IMR-90 (cell line): Measurements from ENCODE around the gene BST1. TPM values are rescaled to one million over a fixed set of nuclear protein-coding genes. Genes with fewer than 3 reads are reported as not detected.

Experiments used
- ATAC-seq: fragments of 200-7000 bp; cut with Tn5 transposase; 2 replicates; pipeline ENCODE4 v1.9.1; 2020; ENCODE audit warnings: low read depth, mild to moderate bottlenecking, moderate library complexity
- BruUV-seq: library from RNA; stranded (reverse); fragments of 400-500 nt; replicated peaks from 2 replicates; lab custom pipeline; 2021; lab: Mats Ljungman, UMichigan
- CTCF ChIA-PET: fragments of 300-600 bp; formaldehyde crosslinking; extraction: SDS; loops from one replicate; lab custom pipeline; 2021; ENCODE audit warnings: antibody characterized with exemption; lab: Yijun Ruan, JAX
- POLR2A ChIA-PET: fragments of 300-600 bp; sonication (Branson Sonifier 250); formaldehyde crosslinking; loops from one replicate; lab custom pipeline; 2022; ENCODE audit warnings: antibody characterized with exemption; ENCODE audit not compliant: unreplicated experiment; lab: Charles Lee
- DNase-seq: peaks from one replicate; pipeline ENCODE4 v3.0.0; 2013
- H2AFZ ChIP-seq: replicated peaks from 2 replicates; pipeline ENCODE3; 2013; ENCODE audit warnings: low read length, mild to moderate bottlenecking; ENCODE audit not compliant: poor library complexity
- H2AK5ac ChIP-seq: 2 replicates; pipeline ENCODE4 v1.6.1; 2013; ENCODE audit warnings: low read depth, low read length, inconsistent platforms
- H2AK9ac ChIP-seq: replicated peaks from 2 replicates; pipeline ENCODE3; 2013; ENCODE audit warnings: mild to moderate bottlenecking, low read depth, low read length, moderate library complexity; ENCODE audit not compliant: poor library complexity
- H2BK120ac ChIP-seq: 2 replicates; pipeline ENCODE4 v1.6.1; 2013; ENCODE audit warnings: low read depth, low read length, inconsistent platforms
- H2BK15ac ChIP-seq: 3 replicates; pipeline ENCODE4 v1.6.1; 2013; ENCODE audit warnings: low read depth, low read length, inconsistent platforms
- H2BK20ac ChIP-seq: 2 replicates; pipeline ENCODE4 v1.6.1; 2013; ENCODE audit warnings: low read depth, mild to moderate bottlenecking, inconsistent platforms, low read length, moderate library complexity
- H2BK5ac ChIP-seq: 2 replicates; pipeline ENCODE4 v1.6.1; 2013; ENCODE audit warnings: mild to moderate bottlenecking, low read depth, low read length, inconsistent platforms; ENCODE audit not compliant: poor library complexity, severe bottlenecking
- H3K14ac ChIP-seq: replicated peaks from 2 replicates; pipeline ENCODE4 v1.6.1; 2013; ENCODE audit warnings: low read depth, low read length, inconsistent platforms
- H3K18ac ChIP-seq: 2 replicates; pipeline ENCODE4 v1.6.1; 2013; ENCODE audit warnings: low read depth, low read length, control low read depth
- H3K23ac ChIP-seq: 2 replicates; pipeline ENCODE4 v1.6.1; 2013; ENCODE audit warnings: low read depth, low read length, inconsistent platforms
- H3K27ac ChIP-seq: 2 replicates; pipeline ENCODE4 v1.5.1; 2013; ENCODE audit warnings: mild to moderate bottlenecking, control low read depth, low read length; ENCODE audit not compliant: insufficient read depth
- H3K27me3 ChIP-seq: 2 replicates; pipeline ENCODE4 v1.6.1; 2013; ENCODE audit warnings: low read length; ENCODE audit not compliant: control insufficient read depth, insufficient read depth
- H3K36me3 ChIP-seq: 2 replicates; pipeline ENCODE4 v1.6.1; 2013; ENCODE audit warnings: low read length, mixed read lengths; ENCODE audit not compliant: control insufficient read depth, insufficient read depth
- H3K4ac ChIP-seq: 2 replicates; pipeline ENCODE4 v1.6.1; 2013; ENCODE audit warnings: low read depth, low read length, inconsistent platforms
- H3K4me1 ChIP-seq: 2 replicates; pipeline ENCODE4 v1.6.1; 2013; ENCODE audit warnings: low read length, mixed read lengths; ENCODE audit not compliant: control insufficient read depth, insufficient read depth
- H3K4me2 ChIP-seq: 2 replicates; pipeline ENCODE4 v1.6.1; 2013; ENCODE audit warnings: low read depth, mild to moderate bottlenecking, control low read depth, low read length, moderate library complexity
- H3K4me3 ChIP-seq: 2 replicates; pipeline ENCODE4 v1.5.1; 2013; ENCODE audit warnings: low read depth, mild to moderate bottlenecking, control low read depth, low read length, moderate library complexity; ENCODE audit not compliant: insufficient read depth
- H3K56ac ChIP-seq: 2 replicates; pipeline ENCODE4 v1.6.1; 2013; ENCODE audit warnings: low read length, inconsistent platforms; ENCODE audit not compliant: insufficient read depth; ENCODE audit errors: extremely low read depth
- H3K79me1 ChIP-seq, 2 experiments: 2 replicates each; pipeline ENCODE4 v1.6.1; 2013; ENCODE audit warnings: low read length in 2 of 2, inconsistent platforms in 1 of 2, low read depth in 1 of 2
- H3K9ac ChIP-seq: 2 replicates; pipeline ENCODE4 v1.6.1; 2013; ENCODE audit warnings: low read depth, low read length, control low read depth
- H3K9me1 ChIP-seq: 2 replicates; pipeline ENCODE4 v1.6.1; 2013; ENCODE audit warnings: low read length, inconsistent platforms; ENCODE audit not compliant: insufficient read depth
- H3K9me3 ChIP-seq: 2 replicates; pipeline ENCODE4 v1.6.1; 2013; ENCODE audit warnings: low read length; ENCODE audit not compliant: control insufficient read depth, insufficient read depth
- H4K20me1 ChIP-seq: 2 replicates; pipeline ENCODE4 v1.6.1; 2013; ENCODE audit warnings: low read length, inconsistent platforms; ENCODE audit not compliant: insufficient read depth
- H4K5ac ChIP-seq: 2 replicates; pipeline ENCODE4 v1.6.1; 2013; ENCODE audit warnings: mild to moderate bottlenecking, low read depth, low read length, control low read depth
- H4K8ac ChIP-seq, 2 experiments: 2 replicates each; pipeline ENCODE4 v1.6.1; 2013; ENCODE audit warnings: low read depth in 2 of 2, low read length in 2 of 2, control low read depth in 1 of 2, inconsistent platforms in 1 of 2
- H4K91ac ChIP-seq: 2 replicates; pipeline ENCODE4 v1.6.1; 2013; ENCODE audit warnings: low read depth, low read length, inconsistent platforms; ENCODE audit not compliant: insufficient read depth
- MAZ ChIP-seq: IDR thresholded peaks from 2 replicates; pipeline ENCODE4 v1.6.1; 2012; ENCODE audit warnings: low read depth, mild to moderate bottlenecking, low read length, improper control_type of control experiment, moderate library complexity, borderline replicate concordance
- WGBS, 2 experiments: methylation state at CpG; one replicate each; pipeline versions ENCODE4 v1.1.5 to v1.1.7; 2013; ENCODE audit warnings: missing lambda C conversion rate in 2 of 2; ENCODE audit not compliant: insufficient read length in 1 of 2; ENCODE audit errors: extremely low coverage in 2 of 2; 5-methylcytosine and 5-hydroxymethylcytosine counted together
- dilution Hi-C: fragments of 300-500 bp; cut with HindIII; formaldehyde crosslinking; loops from one replicate; pipeline ENCODE4 v1.14.3; 2018; ENCODE audit warnings: low sequenced_read_pairs; ENCODE audit not compliant: unreplicated experiment
- in situ Hi-C: fragments of 300-500 bp; cut with MboI; formaldehyde crosslinking; loops from 3 replicates; pipeline ENCODE4 v1.14.3; 2019; ENCODE audit warnings: low sequenced_read_pairs, inconsistent platforms, mixed read lengths
- intact Hi-C: fragments of 100-400 bp; cut with micrococcal nuclease; formaldehyde crosslinking; loops from 2 replicates; pipeline ENCODE4 v1.10.0; 2022
- polyA plus RNA-seq, 3 experiments: library from polyadenylated mRNA; depleted of rRNA; stranded (reverse); fragments of >200 nt; gene quantifications; 2 replicates each; pipeline ENCODE4 v1.2.3, GENCODE V29; 2012; ENCODE audit warnings: low replicate concordance in 1 of 3
- total RNA-seq: library from RNA; depleted of rRNA; stranded (reverse); fragments of >200 nt; gene quantifications from 2 replicates; pipeline ENCODE4 v1.2.3, GENCODE V29; 2012

The BST1 gene
- total and polyA plus RNA-seq, 2 of the 4 experiments (the other 2 are of a cell fraction) = 6.6 to 11.1 TPM

DNA sequence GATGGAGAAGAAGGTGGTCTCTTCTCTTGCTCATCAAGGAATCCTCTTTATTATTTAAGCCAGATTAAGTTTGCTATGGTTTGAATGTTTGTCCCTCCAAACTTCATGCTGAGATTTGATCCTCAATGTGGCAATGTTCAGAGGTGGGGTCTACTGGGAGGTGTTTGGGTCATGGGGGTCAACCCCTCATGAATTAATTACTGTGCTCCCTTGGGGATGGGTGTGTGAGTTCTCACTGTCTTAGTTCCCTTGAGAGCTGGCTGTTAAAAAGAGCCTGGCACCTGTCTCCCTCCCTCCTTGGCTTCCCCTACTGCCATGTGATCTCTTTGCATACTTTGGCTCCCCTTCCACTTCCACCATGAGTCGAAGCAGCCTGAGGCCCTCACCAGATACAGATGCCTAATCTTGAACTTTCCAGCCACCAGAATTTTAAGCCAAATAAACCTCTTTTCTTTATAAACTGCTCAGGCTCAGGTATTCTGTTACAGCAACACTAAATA, 39.3 kb downstream of the BST1 start:
- Histone ChIP-seq H2AFZ (no peak overlapping the region), H4K5ac (no peak overlapping the region), H2BK120ac (no peak overlapping the region), H3K36me3 (no peaks in the 10 kb centered on the region), H4K91ac (no peak overlapping the region), H3K56ac (no peak overlapping the region), H3K79me1 (no peaks in the 10 kb centered on the region), H3K4ac (no peak overlapping the region), H2AK5ac (no peak overlapping the region), H3K4me2 (no peak overlapping the region), H3K14ac (no peak overlapping the region), H2BK15ac (no peak overlapping the region), H2BK20ac (no peak overlapping the region), H4K8ac (no peak overlapping the region), H3K18ac (no peak overlapping the region), H3K9me1 (no peaks in the 10 kb centered on the region), H4K20me1 (no peaks in the 10 kb centered on the region), H3K27me3 (peaks cover 5% of the 10 kb centered on the region; the same call in 1 of the 2 replicates), H2BK5ac (no peak overlapping the region), H3K9me3 (peaks cover 14% of the 10 kb centered on the region), H3K4me3 (no peak overlapping the region), H2AK9ac (no peak overlapping the region), H3K27ac (no peak overlapping the region), H3K23ac (no peak overlapping the region), H3K4me1 (peaks cover 2% of the 10 kb centered on the region; the same call in 1 of the 2 replicates), H3K9ac (no peak overlapping the region)
- in situ Hi-C loops (no loop called here), dilution Hi-C loops (no loop called here), intact Hi-C loops (no loop called here)
- POLR2A ChIA-PET = no interaction called here
- DNase-seq (no peak), ATAC-seq (no peak)
- TF ChIP-seq MAZ = no peak
- no TSS peak for BruUV-seq
- CTCF ChIA-PET = no interaction called here
- no CpG with 5 or more reads among the region's 1 CpG for WGBS, 2 experiments
